Hematopoietic multipotent progenitor cell treated with erythropoietin and hydrocortisone succinate and interleukin-3 and kit ligand, for 17 days (in vitro differentiated cells): ENCODE measurements around the gene GZMM.
A peak's percentile ranks its signal among the peaks of the same experiment; 100 is the strongest.

Experiments
- DNase-seq: peaks from one replicate; pipeline ENCODE4 v3.0.0-alpha.2; 2015; ENCODE audit warnings: low spot score

Gene GZMM

DNA sequence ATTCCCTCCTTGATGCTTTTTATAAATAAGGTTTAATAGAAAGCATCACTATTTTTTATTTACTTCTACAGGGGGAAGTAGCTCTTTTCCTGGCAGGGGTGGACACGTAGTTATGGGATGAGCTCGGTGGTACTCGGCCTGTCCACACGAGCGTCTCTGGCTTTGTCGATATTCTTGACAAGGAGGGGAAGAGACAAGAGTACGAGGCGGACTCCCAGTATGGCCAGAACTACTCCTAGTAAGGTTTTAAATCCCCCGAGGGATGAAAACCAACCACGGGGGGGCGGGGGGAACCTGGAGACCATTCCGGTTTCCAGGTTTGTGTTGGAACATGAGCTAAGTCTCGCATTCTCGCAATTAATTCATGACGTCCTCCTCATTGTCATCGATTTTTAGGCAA lies 23.0 kb downstream of the GZMM start:
- no peak for DNase-seq

- no peak for DNase-seq
Observed at GRCh38 chr19:567296-567900, 23.5 kb downstream of the GZMM start.

DNA sequence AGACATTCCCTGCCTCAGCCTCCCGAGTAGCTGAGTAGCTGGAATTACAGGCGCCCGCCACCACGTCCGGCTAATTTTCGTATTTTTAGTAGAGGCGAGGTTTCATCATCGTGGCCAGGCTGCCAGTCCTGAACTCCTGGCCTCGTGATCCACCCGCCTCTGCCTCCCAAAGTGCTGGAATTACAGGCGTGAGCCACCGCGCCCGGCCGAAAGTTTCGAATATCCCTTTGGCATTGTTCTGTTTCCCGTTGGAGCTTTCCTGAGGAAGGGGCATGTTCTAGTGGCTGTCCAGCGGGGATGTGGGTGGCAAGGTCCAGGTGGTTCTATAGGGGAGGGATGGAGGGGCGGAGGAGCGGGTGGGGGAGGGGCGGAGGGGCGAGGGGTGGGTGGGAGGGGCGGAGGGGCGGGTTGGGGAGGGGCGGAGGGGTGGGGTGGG lies 26.4 kb downstream of the GZMM start:
- peak; percentile 31 for DNase-seq

DNA sequence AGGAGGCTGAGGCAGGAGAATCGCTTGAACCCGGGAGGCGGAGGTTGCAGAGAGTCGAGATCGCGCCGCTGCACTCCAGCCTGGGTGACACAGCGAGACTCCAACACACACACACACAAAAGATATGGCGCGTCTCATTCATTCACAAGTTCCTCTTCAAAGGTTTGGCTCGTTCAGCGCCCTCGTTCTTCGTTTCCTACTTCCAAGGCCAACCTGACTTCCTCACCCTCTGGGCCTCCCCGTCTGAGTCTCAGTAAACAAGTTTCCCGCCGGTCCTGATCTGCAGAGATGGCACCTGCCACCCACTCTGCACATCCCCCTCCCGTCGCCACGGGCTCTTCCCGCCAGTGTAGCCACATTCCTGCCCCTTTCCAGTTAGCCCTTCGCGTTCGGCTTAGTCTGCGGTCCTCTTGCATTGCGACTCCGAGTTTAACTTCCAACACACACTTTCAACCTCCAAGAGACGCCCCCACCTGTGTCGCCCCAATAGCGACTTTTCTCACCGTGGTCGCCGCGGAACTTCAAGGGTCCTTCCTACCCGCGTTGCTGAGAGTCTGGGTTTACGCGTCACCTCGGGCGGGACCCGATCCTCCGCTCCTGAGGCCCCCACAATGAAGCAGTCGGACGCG lies 27.2 kb downstream of the GZMM start:
- peak; percentile 78 for DNase-seq

- no peak for DNase-seq
Observed at GRCh38 chr19:571566-571974, 27.7 kb downstream of the GZMM start.

DNA sequence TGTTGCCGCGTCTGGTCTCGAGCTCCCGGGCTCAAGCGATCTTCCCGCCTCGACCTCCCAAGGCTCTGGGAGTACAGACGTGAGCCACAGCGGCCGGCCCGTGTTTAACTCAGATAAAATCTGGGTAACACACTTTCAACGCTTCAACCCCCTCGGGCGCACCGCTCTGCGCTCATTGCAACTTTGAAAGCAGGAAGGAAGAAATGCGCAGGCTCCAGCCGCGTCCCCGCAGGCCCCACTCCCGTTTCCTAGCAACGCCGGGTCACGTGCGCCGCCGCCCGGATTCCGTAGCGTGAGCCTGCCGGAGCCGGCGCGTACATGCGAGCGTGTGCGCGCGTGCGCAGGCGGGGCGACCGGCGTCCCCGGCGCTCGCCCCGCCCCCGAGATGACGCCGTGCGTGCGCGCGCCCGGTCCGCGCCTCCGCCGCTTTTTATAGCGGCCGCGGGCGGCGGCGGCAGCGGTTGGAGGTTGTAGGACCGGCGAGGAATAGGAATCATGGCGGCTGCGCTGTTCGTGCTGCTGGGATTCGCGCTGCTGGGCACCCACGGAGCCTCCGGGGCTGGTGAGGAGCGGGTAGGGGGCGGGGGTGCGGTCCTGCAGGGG lies 28.4 kb downstream of the GZMM start, which contains the start of gene BSG:
BSG (plus strand) TSS at position 457 of the 603 bp plus-strand sequence; CDS start at position 496, 39 bp downstream.
- peak; percentile 100 for DNase-seq

GRCh38 chr19:572743-573518 lies 29.1 kb downstream of the GZMM start:
- DNase-seq, result peak; percentile 77

- no peak for DNase-seq
Observed at GRCh38 chr19:573519-573825, 29.6 kb downstream of the GZMM start.

- DNase-seq, result peak; percentile 91
Observed at GRCh38 chr19:574658-575526, 31.0 kb downstream of the GZMM start.

GRCh38 chr19:575527-576506 lies 32.0 kb downstream of the GZMM start:
- DNase-seq, result peak; percentile 87

- peak; percentile 25 for DNase-seq
Observed at GRCh38 chr19:576768-577438, 33.0 kb downstream of the GZMM start.

DNA sequence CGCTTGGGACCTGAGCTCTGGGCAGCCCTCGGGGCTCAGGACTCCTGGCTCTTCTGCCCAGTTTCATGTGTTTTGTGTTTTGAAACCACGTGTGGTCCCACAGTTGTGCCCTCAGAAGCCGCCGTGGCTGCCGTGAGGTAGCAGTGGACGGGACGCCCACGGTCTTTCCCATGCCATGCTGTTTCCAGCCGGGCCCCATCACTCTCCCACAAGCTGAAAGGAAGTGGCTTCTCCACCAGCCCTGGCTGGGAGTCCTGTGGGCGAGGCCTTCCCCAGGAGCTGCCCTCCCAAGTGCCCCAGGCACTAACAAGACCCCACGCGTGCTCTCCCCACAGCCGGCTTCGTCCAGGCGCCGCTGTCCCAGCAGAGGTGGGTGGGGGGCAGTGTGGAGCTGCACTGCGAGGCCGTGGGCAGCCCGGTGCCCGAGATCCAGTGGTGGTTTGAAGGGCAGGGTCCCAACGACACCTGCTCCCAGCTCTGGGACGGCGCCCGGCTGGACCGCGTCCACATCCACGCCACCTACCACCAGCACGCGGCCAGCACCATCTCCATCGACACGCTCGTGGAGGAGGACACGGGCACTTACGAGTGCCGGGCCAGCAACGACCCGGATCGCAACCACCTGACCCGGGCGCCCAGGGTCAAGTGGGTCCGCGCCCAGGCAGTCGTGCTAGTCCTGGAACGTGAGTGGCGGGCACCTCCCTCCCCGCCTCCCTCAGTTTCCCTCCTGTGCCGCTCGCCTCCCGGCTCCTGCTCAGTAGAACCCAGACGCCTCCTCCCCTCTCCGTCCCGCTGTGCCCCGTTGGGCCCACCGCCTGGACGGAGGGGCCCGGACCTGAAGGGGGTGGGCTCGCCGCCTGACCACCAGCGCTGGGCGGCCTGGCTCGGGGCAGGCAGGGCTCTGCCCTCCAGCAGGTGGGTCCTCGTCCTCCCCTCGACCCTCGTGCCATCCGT lies 33.9 kb downstream of the GZMM start:
- peak; percentile 19 for DNase-seq

GRCh38 chr19:579111-579841 lies 35.4 kb downstream of the GZMM start:
- no peak for DNase-seq

DNA sequence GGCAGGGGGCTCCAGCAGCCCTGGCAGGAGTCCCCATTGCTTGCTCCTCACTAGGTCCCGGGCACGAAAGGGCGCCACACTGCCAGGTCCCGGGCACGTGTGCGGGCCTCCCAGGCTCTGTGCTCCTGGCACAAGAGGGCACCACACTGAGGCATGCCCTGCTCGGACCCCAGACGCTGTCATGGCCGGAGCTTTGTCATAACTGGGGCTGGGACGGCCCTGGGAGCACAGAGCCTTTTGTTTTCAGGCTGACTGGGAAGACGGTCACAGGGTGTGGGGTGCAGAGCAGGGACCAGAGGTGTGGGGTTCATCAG lies 35.9 kb downstream of the GZMM start:
- DNase-seq, result no peak

DNA sequence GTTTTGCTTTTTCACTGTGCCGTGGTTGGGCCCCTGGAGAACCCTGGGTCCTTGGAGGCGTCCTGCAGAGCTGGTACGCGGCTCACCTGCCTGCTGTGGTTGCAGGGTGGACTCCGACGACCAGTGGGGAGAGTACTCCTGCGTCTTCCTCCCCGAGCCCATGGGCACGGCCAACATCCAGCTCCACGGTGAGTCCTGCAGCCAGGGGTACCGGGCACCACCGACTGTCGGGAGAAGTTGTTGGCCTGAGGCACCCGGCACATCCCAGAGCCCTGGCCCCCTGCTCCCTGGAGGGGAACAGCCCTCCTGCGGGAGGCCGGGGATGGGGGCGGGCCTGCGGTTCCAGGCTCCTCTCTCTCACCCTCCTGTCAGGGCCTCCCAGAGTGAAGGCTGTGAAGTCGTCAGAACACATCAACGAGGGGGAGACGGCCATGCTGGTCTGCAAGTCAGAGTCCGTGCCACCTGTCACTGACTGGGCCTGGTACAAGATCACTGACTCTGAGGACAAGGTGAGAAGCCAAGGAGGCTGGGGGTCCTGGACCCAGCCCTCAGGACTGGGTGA lies 36.5 kb downstream of the GZMM start:
- DNase-seq, result no peak

- DNase-seq, result peak; percentile 31
Observed at GRCh38 chr19:581399-582111, 37.7 kb downstream of the GZMM start.

DNA sequence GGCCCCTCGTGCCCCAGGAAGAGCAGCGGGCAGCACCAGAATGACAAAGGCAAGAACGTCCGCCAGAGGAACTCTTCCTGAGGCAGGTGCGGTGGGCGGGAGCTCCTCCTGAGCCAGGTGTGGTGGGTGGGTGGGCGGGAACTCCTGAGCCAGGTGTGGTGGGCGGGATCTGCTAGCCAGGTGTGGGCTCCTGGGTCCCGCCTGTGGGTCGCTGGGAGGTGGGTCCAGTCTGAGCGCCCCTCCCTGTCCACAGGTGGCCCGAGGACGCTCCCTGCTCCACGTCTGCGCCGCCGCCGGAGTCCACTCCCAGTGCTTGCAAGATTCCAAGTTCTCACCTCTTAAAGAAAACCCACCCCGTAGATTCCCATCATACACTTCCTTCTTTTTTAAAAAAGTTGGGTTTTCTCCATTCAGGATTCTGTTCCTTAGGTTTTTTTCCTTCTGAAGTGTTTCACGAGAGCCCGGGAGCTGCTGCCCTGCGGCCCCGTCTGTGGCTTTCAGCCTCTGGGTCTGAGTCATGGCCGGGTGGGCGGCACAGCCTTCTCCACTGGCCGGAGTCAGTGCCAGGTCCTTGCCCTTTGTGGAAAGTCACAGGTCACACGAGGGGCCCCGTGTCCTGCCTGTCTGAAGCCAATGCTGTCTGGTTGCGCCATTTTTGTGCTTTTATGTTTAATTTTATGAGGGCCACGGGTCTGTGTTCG lies 38.8 kb downstream of the GZMM start:
- DNase-seq, result no peak
